Kidney (tissue), 14 donors: ENCODE measurements around the gene PIK3AP1. TPM values are rescaled to one million over a fixed set of nuclear protein-coding genes. Genes with fewer than 3 reads are reported as not detected.

Source experiments
- DNase-seq, 5 donors: peaks; one replicate each; pipeline ENCODE4 v3.0.0-alpha.2; 2013 to 2020
- FAIRE-seq: peaks from 2 replicates; lab custom pipeline; 2012; peaks lifted over from hg19 to GRCh38; lab: Jason Lieb, UNC
- H3K27ac ChIP-seq, 2 donors: one replicate each; pipeline ENCODE4 v1.7.0; 2013; ENCODE audit warnings: low read depth in 2 of 2, low read length in 2 of 2, inconsistent platforms in 1 of 2
- H3K27me3 ChIP-seq: one replicate; pipeline ENCODE4 v1.7.1; 2013; ENCODE audit warnings: low read length, inconsistent platforms; ENCODE audit not compliant: control insufficient read depth, insufficient read depth
- H3K36me3 ChIP-seq, 3 donors: one replicate each; pipeline versions ENCODE4 v1.7.0 to v1.7.1; 2013; ENCODE audit warnings: low read length in 3 of 3, control low read depth in 1 of 3, inconsistent platforms in 1 of 3; ENCODE audit not compliant: insufficient read depth in 3 of 3, control insufficient read depth in 2 of 3
- H3K4me1 ChIP-seq, 3 donors: one replicate each; pipeline versions ENCODE4 v1.7.0 to v1.7.1; 2013; ENCODE audit warnings: low read length in 3 of 3, inconsistent platforms in 1 of 3, low read depth in 1 of 3; ENCODE audit not compliant: control insufficient read depth in 2 of 3, insufficient read depth in 2 of 3
- H3K4me3 ChIP-seq, 3 donors: one replicate each; pipeline versions ENCODE4 v1.7.0 to v1.8.1; 2013; ENCODE audit warnings: low read length in 3 of 3, control low read depth in 1 of 3, inconsistent platforms in 1 of 3
- H3K9ac ChIP-seq, 3 donors: one replicate each; pipeline versions ENCODE4 v1.7.0 to v1.7.1; 2013; ENCODE audit warnings: low read length in 3 of 3, control low read depth in 1 of 3, inconsistent platforms in 1 of 3
- H3K9me3 ChIP-seq, 3 donors: one replicate each; pipeline versions ENCODE4 v1.7.0 to v1.7.1; 2013; ENCODE audit warnings: low read length in 3 of 3, control low read depth in 1 of 3, inconsistent platforms in 1 of 3; ENCODE audit not compliant: control insufficient read depth in 2 of 3, insufficient read depth in 1 of 3
- CTCF ChIP-seq: IDR thresholded peaks from 3 replicates; pipeline ENCODE4 v1.5.1; 2012; ENCODE audit warnings: mild to moderate bottlenecking, moderate library complexity, borderline replicate concordance; ENCODE audit not compliant: insufficient read depth; ENCODE audit errors: extremely low read depth
- intact Hi-C: fragments of 100-400 bp; cut with DNase I; formaldehyde crosslinking; loops from one replicate; pipeline ENCODE4 v1.11.1; 2022
- polyA plus RNA-seq: library from polyadenylated mRNA; stranded (reverse); fragments of 350-450 nt; fragmentation: Illumina TruSeq; extraction: RNeasy Lipid Tissue Mini Kit (QIAGEN cat#74804); gene quantifications from one replicate; pipeline ENCODE4 v1.2.3, GENCODE V29; 2014; ENCODE audit warnings: low read depth, low replicate concordance; ENCODE audit not compliant: insufficient read depth
- total RNA-seq: library from RNA; stranded (reverse); fragmentation: NEBNext Ultra II Directional; extraction: Animal tissue kit (Norgen Biotek cat#: 25700); gene quantifications from one replicate; pipeline ENCODE4 v1.2.1, GENCODE V29; 2021
- donor health status: control.
- donor health status: control.
- donor health status: control.
- donor health status: control.
- donor health status: control.
- donor health status: DM: yes; HTN: yes; CAD: no.
- donor health status: Normal renal cell carcinoma (clear cell type).

Gene PIK3AP1
- total and polyA plus RNA-seq, 2 donors from 2014 or later: 6.5 to 28.4 TPM

- Histone ChIP-seq H3K4me3 (no peak overlapping the region), H3K27me3 (no peaks in the 10 kb centered on the region), H3K9me3 (no peaks in the 10 kb centered on the region), H3K36me3 (no peaks in the 10 kb centered on the region), H3K27ac (no peak overlapping the region), H3K9ac (no peak overlapping the region), H3K4me1 (no peaks in the 10 kb centered on the region)
- TF ChIP-seq CTCF: no peak
- intact Hi-C loops: no loop called here
- FAIRE-seq (no peak), DNase-seq (no peak)
Measured at GRCh38 chr10:96648297-96648696, 72.0 kb downstream of the PIK3AP1 start.

DNA sequence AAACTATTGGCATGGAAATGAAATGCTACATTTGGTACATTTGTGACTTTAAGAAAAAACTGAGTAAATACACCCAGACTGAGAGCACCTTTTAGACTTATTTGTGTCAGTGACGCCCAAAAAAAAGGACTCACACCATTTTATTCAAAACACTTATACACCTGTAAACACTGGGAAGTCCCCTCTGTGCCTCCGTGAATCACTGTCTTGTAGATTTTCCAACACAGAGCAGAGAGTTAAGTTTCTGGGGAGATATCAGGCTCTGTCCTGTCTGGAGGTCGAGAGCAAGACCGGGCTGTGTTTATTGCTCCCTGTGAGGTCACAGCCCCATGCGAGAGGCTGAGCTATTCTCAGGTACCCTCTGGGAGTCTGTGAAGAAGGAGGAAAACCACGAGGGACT lies 72.8 kb downstream of the PIK3AP1 start:
- H3K27ac ChIP-seq: no peak overlapping the region

DNA sequence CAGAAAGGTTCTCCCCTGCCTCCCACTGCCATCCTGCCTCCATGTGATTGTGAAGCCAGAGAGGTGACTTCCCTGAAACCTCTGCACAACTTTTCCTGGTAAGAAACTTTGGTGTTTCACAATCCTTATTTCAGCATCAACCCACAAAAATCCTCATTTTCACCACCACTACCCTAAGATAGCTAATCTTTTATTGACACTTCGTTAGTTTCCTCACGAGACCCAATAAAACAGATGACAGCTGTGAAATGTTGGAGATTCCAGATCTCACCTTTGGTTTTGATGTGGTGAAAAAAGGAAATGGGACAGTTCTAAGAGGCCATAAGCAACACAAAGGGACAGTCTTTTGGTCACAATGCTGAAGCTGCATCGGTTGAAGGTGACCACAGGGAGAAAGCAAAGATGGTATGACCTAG lies 73.6 kb downstream of the PIK3AP1 start:
- FAIRE-seq: no peak
- no peak overlapping the region for H3K4me3 ChIP-seq
- H3K9ac ChIP-seq: no peak overlapping the region
- no peaks in the 10 kb centered on the region for H3K9me3 ChIP-seq
- intact Hi-C loops: no loop called here
- H3K4me1 ChIP-seq: no peaks in the 10 kb centered on the region
- H3K36me3 ChIP-seq: no peaks in the 10 kb centered on the region
- no peaks in the 10 kb centered on the region for H3K27me3 ChIP-seq
- H3K27ac ChIP-seq: no peak overlapping the region
- TF ChIP-seq CTCF: no peak
- no peak for DNase-seq

More for the DNA sequence above, 72.8 kb downstream of the PIK3AP1 start:
- no peaks in the 10 kb centered on the region for H3K4me1 ChIP-seq
- intact Hi-C loops: no loop called here
- H3K9ac ChIP-seq: no peak overlapping the region
- H3K9me3 ChIP-seq: no peaks in the 10 kb centered on the region
- DNase-seq (no peak), FAIRE-seq (no peak)
- H3K4me3 ChIP-seq: no peak overlapping the region
- H3K27me3 ChIP-seq: no peaks in the 10 kb centered on the region
- no peak for TF ChIP-seq CTCF
- H3K36me3 ChIP-seq: no peaks in the 10 kb centered on the region

GRCh38 chr10:96646301-96646700 lies 74.0 kb downstream of the PIK3AP1 start:
- FAIRE-seq: no peak
- peaks cover 0 to 2% (median 0%) of the 10 kb centered on the region in 3 donors for H3K4me1 ChIP-seq
- intact Hi-C loops: no loop called here
- H3K27ac ChIP-seq: no peak overlapping the region
- no peaks in the 10 kb centered on the region for H3K9me3 ChIP-seq
- H3K27me3 ChIP-seq: no peaks in the 10 kb centered on the region
- no peak overlapping the region for H3K4me3 ChIP-seq
- TF ChIP-seq CTCF: no peak
- no peak overlapping the region for H3K9ac ChIP-seq
- no peak for DNase-seq
- H3K36me3 ChIP-seq: no peaks in the 10 kb centered on the region
